HG03457 (cell line): ENCODE results near the gene HAUS3.

Experiments used
- ATAC-seq: cut with Tn5 transposase; IDR thresholded peaks from one replicate; pipeline ENCODE4 v1.9.1; 2021; ENCODE audit warnings: moderate number of reproducible peaks; ENCODE audit not compliant: unreplicated experiment

The HAUS3 gene

GRCh38 chr4:2241410-2242353 lies at the start of gene HAUS3, which contains the start of gene POLN:
Gene HAUS3 (minus strand): TSS chr4:2242121. CDS start chr4:2240946, 1,175 bp downstream.
Gene POLN (minus strand): TSS chr4:2242121. CDS start chr4:2229231, 12,890 bp downstream.
- ATAC-seq = peak; percentile 79

GRCh38 chr4:2290974-2291704 lies 49.2 kb upstream of the HAUS3 start:
- no peak for ATAC-seq

GRCh38 chr4:2290488-2290887 lies 48.6 kb upstream of the HAUS3 start:
- no peak for ATAC-seq

GRCh38 chr4:2289955-2290333 lies 48.0 kb upstream of the HAUS3 start:
- ATAC-seq = no peak

GRCh38 chr4:2289311-2289954 lies 47.5 kb upstream of the HAUS3 start:
- no peak for ATAC-seq

GRCh38 chr4:2288051-2288541 lies 46.2 kb upstream of the HAUS3 start:
- no peak for ATAC-seq

- ATAC-seq = no peak
These were observed 45.6 kb upstream of the HAUS3 start for GRCh38 chr4:2287594-2287915.

GRCh38 chr4:2286904-2287593 lies 45.1 kb upstream of the HAUS3 start:
- ATAC-seq = no peak

GRCh38 chr4:2285613-2286381 lies 43.9 kb upstream of the HAUS3 start:
- ATAC-seq = no peak

- no peak for ATAC-seq
These were observed 43.2 kb upstream of the HAUS3 start for GRCh38 chr4:2284934-2285612.

GRCh38 chr4:2284161-2284933 lies 42.4 kb upstream of the HAUS3 start:
- ATAC-seq = no peak

GRCh38 chr4:2283199-2283711 lies 41.3 kb upstream of the HAUS3 start:
- no peak for ATAC-seq

GRCh38 chr4:2281575-2282343 lies 39.8 kb upstream of the HAUS3 start:
- peak; percentile 71 for ATAC-seq

- no peak for ATAC-seq
These were observed 38.8 kb upstream of the HAUS3 start for GRCh38 chr4:2280531-2281300.

GRCh38 chr4:2277956-2278355 lies 36.0 kb upstream of the HAUS3 start:
- ATAC-seq = no peak

GRCh38 chr4:2276581-2277325 lies 34.8 kb upstream of the HAUS3 start:
- ATAC-seq = no peak
